ENCODE measurements around the gene KRTAP20-2. TPM values are rescaled to one million over a fixed set of nuclear protein-coding genes. Genes with fewer than 3 reads are reported as not detected.

KRTAP20-2 gene
- total RNA-seq, 1 donor from 2014 or later: not detected

- no peak for DNase-seq (ENCODE audit: low read depth)
- TF ChIP-seq CTCF (conservative IDR thresholded peaks at IDR 0.05; ENCODE audit: low read depth, low read length): no peak
- H3K4me3 ChIP-seq (ENCODE audit: low read depth, low read length): no peak overlapping the region
These were observed 9.4 kb upstream of the KRTAP20-2 start for GRCh38 chr21:30625449-30626165.

GRCh38 chr21:30628109-30628508, 6.9 kb upstream of the KRTAP20-2 start:
- TF ChIP-seq CTCF (conservative IDR thresholded peaks at IDR 0.05; ENCODE audit: low read depth, low read length): no peak

GRCh38 chr21:30629200-30629599, 5.8 kb upstream of the KRTAP20-2 start:
- no peak for DNase-seq (ENCODE audit: low read depth)

More at GRCh38 chr21:30628109-30628508, 6.9 kb upstream of the KRTAP20-2 start:
- DNase-seq (ENCODE audit: low read depth): no peak
- H3K4me3 ChIP-seq (ENCODE audit: low read depth, low read length): no peak overlapping the region

GRCh38 chr21:30638686-30639085, 3.7 kb downstream of the KRTAP20-2 start:
- no peak for TF ChIP-seq CTCF (conservative IDR thresholded peaks at IDR 0.05; ENCODE audit: low read depth, low read length)
- no peak overlapping the region for H3K4me3 ChIP-seq (ENCODE audit: low read depth, low read length)
- no peak for DNase-seq (ENCODE audit: low read depth)

More at GRCh38 chr21:30629200-30629599, 5.8 kb upstream of the KRTAP20-2 start:
- TF ChIP-seq CTCF (conservative IDR thresholded peaks at IDR 0.05; ENCODE audit: low read depth, low read length): no peak
- H3K4me3 ChIP-seq (ENCODE audit: low read depth, low read length): no peak overlapping the region

- no peak within 1 kb of the TSS for H3K4me3 ChIP-seq (ENCODE audit: low read depth, low read length)
- TF ChIP-seq CTCF (conservative IDR thresholded peaks at IDR 0.05; ENCODE audit: low read depth, low read length): no peak
- no peak for DNase-seq (ENCODE audit: low read depth)
These were observed 7.6 kb downstream of the KRTAP20-2 start, which contains the start of gene KRTAP20-3 for GRCh38 chr21:30642564-30642963. TSS of gene KRTAP20-3 (plus strand) at chr21:30642864.

GRCh38 chr21:30646904-30647414, 12.0 kb downstream of the KRTAP20-2 start:
- TF ChIP-seq CTCF (conservative IDR thresholded peaks at IDR 0.05; ENCODE audit: low read depth, low read length): no peak
- DNase-seq (ENCODE audit: low read depth): no peak
- no peak overlapping the region for H3K4me3 ChIP-seq (ENCODE audit: low read depth, low read length)

GRCh38 chr21:30652891-30653290, 17.9 kb downstream of the KRTAP20-2 start:
- no peak overlapping the region for H3K4me3 ChIP-seq (ENCODE audit: low read depth, low read length)
- DNase-seq (ENCODE audit: low read depth): no peak
- no peak for TF ChIP-seq CTCF (conservative IDR thresholded peaks at IDR 0.05; ENCODE audit: low read depth, low read length)
